Activated CD8-positive, alpha-beta memory T cell treated with anti-CD3 and anti-CD28 coated beads for 4 hours (primary cell): ENCODE data around the gene TEKTIP1.
"Not testable (repeated sequence)": the region's sequence is repeated elsewhere in the genome, so short reads cannot be mapped to it uniquely, and the experiment has no call there.

Source experiments
- DNase-seq, 2 donors: peaks; one replicate each; pipeline ENCODE4 v3.0.0-alpha.2; 2020; ENCODE audit warnings: low read depth in 2 of 2

TEKTIP1 gene

DNA sequence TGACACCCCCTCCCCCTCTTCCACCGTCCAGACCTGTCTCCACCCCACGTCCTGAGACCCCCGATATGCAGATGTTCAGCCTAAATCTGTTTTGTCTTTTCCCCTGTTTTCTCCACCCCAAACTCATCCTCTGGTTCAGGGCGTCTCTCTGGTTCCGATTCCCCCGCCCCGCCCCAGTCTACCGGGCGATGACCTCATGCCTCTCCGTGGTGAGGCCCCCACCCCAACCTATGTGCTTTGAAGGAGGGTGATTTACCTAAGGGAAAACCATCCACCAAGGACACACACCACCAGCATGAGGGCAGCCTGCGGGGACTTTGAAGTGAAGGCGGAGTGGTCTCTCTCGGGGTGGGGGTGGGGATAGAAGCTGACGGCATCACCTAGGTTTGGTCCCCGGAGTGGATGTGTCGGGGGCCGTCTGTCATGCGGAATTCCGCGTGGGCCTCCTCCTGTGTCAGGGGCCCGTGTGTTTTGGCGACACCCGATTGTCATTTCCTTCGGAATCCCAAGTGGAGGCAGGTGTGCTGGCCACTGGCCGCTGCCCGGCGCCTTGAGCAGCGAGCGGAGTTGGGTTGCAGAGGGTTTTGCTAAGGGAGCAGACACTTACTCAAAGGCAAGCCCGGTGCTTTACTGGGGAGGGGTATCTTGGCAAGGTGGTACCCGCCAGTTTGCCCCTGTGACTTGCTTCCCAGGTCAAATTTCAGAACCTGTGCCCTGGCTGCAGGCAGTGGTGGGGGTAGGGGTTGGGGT is 31.4 kb upstream of the TEKTIP1 start:
- no peak for DNase-seq

DNA sequence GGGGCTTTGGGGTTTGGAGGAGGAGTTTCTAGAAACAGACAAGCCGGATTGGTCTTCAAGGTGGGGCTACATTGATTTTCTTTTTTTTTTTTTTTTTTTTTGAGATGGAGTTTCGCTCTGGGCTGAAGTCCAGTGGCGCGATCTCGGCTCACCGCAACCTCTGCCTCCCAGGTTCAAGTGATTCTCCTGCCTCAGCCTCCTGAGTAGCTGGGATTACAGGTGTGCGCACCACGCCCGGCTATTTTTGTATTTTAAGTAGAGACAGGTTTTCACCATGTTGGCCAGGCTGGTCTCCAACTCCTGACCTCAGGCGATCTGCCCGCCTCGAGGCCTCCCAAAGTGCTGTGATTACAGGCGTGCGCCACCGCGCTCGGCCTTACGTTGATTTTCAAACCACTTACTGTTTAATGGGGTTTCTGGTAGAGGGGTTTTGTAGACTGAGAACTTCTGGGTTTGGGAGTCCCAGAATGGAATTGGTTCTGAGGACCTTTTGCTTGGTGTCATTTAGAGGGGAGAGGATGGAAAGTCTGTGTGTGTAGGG is 30.8 kb upstream of the TEKTIP1 start:
- DNase-seq = not testable (repeated sequence)

DNA sequence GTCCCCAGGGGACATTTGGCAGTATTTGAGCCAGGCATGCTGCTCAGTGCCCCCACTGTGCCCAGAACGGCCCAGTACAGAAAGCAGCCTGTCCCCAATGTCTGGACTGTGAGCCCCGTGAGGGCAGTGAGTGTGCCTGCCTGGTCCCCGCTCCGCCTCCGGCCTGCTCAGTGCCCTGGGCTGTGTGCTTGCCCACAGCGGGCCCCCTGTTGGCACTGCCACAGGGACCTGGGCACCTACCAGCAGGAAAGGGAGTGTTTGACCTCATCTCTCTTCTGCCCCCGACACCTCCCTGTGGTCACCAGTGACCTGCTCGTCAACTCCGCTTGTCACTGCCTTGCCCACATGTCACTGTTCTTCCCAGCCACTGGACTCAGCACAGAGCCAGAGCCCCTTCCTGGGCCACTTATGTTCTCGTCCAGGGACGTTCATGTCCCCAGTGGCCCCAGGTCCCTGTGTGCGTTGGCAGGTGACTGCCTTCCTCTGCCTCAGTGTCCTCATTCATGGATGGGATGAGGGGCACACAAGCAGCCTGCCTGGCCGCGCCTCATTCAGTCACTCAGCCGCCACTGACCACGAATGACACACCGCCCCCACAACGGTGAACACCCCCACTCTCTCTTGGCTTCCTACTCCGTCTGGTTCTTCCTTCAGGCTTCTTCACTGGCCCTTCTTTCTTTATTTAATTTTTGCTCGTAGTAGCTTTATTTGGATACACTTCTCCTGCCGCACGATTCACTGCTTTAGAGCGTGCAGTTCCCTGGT is 30.0 kb upstream of the TEKTIP1 start:
- DNase-seq = no peak

- DNase-seq = no peak
Observed at GRCh38 chr19:3509566-3509989, 29.4 kb upstream of the TEKTIP1 start.

GRCh38 chr19:3510727-3511126 is 28.2 kb upstream of the TEKTIP1 start:
- DNase-seq = no peak

DNA sequence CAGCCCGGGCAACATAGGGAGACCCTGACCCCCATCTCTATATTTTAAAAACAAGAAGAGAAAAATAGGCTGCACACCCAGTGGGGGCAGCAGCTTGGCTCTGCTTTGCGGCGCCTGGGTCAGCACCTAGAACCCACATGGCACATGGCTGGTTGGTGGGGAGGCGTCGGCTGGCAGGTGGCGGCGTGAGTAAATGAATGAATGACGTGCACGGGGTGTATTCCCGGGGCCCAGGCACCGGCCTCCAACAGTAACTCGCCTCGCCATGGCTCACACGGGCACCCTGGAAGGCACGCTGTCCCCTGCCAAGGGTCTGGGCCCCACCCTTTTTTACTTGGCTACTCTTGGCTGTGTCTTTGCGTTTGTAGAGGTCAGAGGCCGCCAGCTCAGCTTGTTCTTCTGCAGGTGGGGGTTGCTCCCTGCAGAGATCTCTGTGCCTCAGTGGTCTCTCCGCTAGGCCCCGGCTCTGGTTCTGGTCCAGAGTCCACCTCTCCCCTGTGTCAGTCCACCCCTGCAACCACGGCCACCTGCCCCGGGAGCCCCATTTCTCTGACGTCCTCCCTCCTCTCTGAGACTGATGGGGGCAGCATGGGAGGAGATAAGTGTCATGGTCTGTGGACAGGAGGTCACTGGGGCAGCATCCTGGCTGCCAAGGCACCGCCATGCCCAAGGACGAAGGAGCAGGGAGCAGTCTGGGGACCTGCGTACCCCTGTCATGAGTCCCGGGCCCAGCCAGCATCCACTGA is 27.3 kb upstream of the TEKTIP1 start:
- no peak for DNase-seq

DNA sequence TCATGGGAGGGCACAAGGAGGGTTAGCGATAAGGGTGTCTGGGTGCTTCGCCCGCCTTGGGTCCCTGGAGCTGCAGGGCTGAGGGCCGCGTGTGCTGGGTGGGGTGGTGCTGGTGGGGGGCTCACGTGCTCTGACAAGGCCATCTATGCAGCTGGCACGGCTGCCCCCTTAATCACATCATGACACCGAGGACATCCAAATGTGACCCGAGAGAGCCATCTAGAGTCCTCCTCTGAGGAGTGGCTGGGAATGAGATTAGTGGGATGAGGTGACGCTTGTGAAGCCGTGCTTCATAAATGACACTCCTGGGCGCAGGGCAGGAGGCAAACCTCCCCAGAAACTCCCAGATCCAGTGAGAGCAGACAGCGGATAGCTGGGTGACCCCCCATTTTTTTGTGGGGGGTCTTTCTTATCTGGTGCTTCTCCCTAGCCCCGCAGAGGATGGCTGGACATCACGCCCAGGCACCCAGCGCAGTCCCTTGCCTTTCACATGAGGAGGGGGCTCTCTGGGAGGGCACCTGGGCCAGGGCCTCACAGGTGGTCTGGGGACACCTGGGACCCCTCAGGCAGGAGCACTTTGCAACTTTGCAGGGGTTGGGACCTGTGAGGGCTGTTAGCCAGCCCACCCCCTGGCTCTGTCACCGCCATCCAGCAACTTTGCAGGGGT is 26.3 kb upstream of the TEKTIP1 start:
- DNase-seq = no peak

- no peak for DNase-seq
Observed at GRCh38 chr19:3513229-3514140, 25.5 kb upstream of the TEKTIP1 start.

- DNase-seq = no peak
Observed at GRCh38 chr19:3514930-3515329, 24.0 kb upstream of the TEKTIP1 start.

DNA sequence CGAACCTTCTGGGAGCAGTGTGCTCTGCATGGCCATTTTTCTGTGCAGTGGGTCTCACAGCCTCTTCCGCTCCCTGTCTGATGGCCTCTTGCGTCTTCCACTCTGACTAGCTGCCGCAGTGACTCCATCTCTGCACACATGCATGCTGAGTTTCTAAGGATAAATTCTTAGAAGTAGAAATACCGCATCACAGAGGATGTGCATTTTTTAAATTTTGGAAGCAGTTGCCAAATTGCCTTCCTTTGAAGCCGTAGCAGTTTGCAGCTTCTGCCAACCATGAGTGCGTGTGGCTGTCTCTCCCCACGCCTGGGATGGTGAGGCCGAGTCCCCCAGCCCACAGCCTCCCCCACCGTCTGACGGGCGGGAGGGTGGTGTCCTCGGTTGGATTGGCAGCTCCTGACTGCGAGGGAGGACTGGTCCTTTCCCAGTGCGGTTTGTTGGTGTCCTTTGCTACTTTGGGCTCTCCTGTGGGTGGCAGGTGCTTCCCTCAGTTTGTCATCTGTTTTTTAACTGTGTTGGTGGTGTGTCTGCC is 23.0 kb upstream of the TEKTIP1 start:
- no peak for DNase-seq

DNA sequence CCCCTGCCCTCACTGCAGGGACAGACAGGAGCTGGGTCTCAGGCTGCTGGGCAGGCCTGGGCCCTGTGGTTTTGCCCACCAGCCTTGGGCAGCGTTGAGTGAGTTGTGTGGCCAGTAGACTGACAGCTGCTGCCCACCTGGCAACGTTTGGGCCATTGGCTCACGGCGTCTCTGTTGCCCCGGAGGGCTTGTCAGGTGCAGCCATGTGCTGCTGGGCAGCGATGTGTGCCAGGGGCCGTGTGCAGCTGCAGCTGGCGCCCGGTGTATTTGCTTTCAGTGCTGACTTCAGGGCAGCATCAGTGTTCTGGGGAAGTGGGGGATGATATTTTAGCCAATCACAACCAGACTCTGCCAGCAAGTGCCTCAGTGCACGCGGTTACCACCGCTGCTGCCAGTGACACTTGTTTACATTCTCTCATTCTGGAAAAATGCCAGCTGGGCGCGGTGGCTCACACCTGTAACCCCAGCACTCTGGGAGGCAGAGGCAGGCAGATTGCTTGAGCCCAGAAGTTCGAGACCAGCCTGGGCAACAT is 22.2 kb upstream of the TEKTIP1 start:
- no peak for DNase-seq

- DNase-seq = no peak
Observed at GRCh38 chr19:3517638-3518037, 21.3 kb upstream of the TEKTIP1 start.

- DNase-seq = no peak
Observed at GRCh38 chr19:3518255-3518654, 20.7 kb upstream of the TEKTIP1 start.

- DNase-seq = no peak
Observed at GRCh38 chr19:3518659-3519058, 20.3 kb upstream of the TEKTIP1 start.

GRCh38 chr19:3519126-3519525 is 19.8 kb upstream of the TEKTIP1 start:
- no peak for DNase-seq

- DNase-seq = no peak
Observed at GRCh38 chr19:3520166-3521103, 18.5 kb upstream of the TEKTIP1 start.

- no peak for DNase-seq
Observed at GRCh38 chr19:3521104-3521445, 17.9 kb upstream of the TEKTIP1 start.

- DNase-seq = no peak
Observed at GRCh38 chr19:3522421-3523360, 16.3 kb upstream of the TEKTIP1 start.
